Neural cell (in vitro differentiated cells): ENCODE results near the gene TRABD2B. TPM values are rescaled to one million over a fixed set of nuclear protein-coding genes. Genes with fewer than 3 reads are reported as not detected.

ENCODE experiments used
- H2AFZ ChIP-seq: fragments of 200-600, 300-800 bp; sonication (generic), shearing (Covaris generic); 2 replicates; pipeline ENCODE4 v1.6.0; 2014; ENCODE audit warnings: low read depth, mild to moderate bottlenecking, antibody characterized with exemption, low read length, moderate library complexity
- H3F3A ChIP-seq: fragments of 200-600 bp; shearing (Covaris generic); 2 replicates; pipeline ENCODE4 v1.6.1; 2016; ENCODE audit warnings: mild to moderate bottlenecking, moderate library complexity, mixed read lengths, antibody characterized with exemption, low read length; ENCODE audit not compliant: insufficient read depth, poor library complexity, severe bottlenecking
- H3K27ac ChIP-seq: fragments of 200-600, 300-800 bp; sonication (generic), shearing (Covaris generic); 2 replicates; pipeline ENCODE4 v1.5.1; 2014; ENCODE audit warnings: mild to moderate bottlenecking, low read length, moderate library complexity
- H3K27me3 ChIP-seq: fragments of 300-800, 200-600 bp; sonication (generic), shearing (Covaris generic); 2 replicates; pipeline ENCODE4 v1.6.0; 2014; ENCODE audit warnings: mild to moderate bottlenecking, low read depth, low read length, moderate library complexity; ENCODE audit not compliant: insufficient read depth
- H3K36me3 ChIP-seq: fragments of 300-800, 200-600 bp; sonication (generic), shearing (Covaris generic); 2 replicates; pipeline ENCODE4 v1.5.1; 2014; ENCODE audit warnings: mild to moderate bottlenecking, antibody characterized with exemption, low read length, moderate library complexity; ENCODE audit not compliant: insufficient read depth
- H3K4me2 ChIP-seq: fragments of 300-800, 200-600 bp; sonication (generic), shearing (Covaris generic); 2 replicates; pipeline ENCODE4 v1.6.0; 2014; ENCODE audit warnings: mild to moderate bottlenecking, low read length
- H3K4me3 ChIP-seq: fragments of 300-800, 200-600 bp; sonication (generic), shearing (Covaris generic); 2 replicates; pipeline ENCODE4 v1.5.1; 2014; ENCODE audit warnings: mild to moderate bottlenecking, low read length, moderate library complexity
- H3K79me2 ChIP-seq: fragments of 200-600 bp; shearing (Covaris generic); replicated peaks from 2 replicates; pipeline ENCODE4 v1.6.0; 2014; ENCODE audit warnings: mild to moderate bottlenecking, low read length, moderate library complexity; ENCODE audit not compliant: insufficient read depth
- H3K9ac ChIP-seq: fragments of 300-800, 200-600 bp; sonication (generic), shearing (Covaris generic); 2 replicates; pipeline ENCODE4 v1.6.1; 2016; ENCODE audit warnings: mild to moderate bottlenecking, low read length, mixed read lengths
- H3K9me2 ChIP-seq: fragments of 200-600 bp; shearing (Covaris generic); 2 replicates; pipeline ENCODE4 v1.6.1; 2016; ENCODE audit warnings: mild to moderate bottlenecking, low read length, mixed read lengths; ENCODE audit not compliant: insufficient read depth
- H3K9me3 ChIP-seq: fragments of 200-600, 300-800 bp; sonication (generic), shearing (Covaris generic); 2 replicates; pipeline ENCODE4 v1.6.1; 2016; ENCODE audit warnings: mild to moderate bottlenecking, mixed run types, low read length, moderate library complexity, mixed read lengths
- H4K20me1 ChIP-seq: fragments of 200-600 bp; shearing (Covaris generic); 2 replicates; pipeline ENCODE4 v1.6.1; 2016; ENCODE audit warnings: mild to moderate bottlenecking, mixed run types; ENCODE audit not compliant: insufficient read depth
- EP300 ChIP-seq: fragments of 450-650 bp; conservative IDR thresholded peaks from 2 replicates; pipeline ENCODE4 v1.6.1; 2014; ENCODE audit warnings: antibody characterized with exemption, mild to moderate bottlenecking, moderate library complexity; ENCODE audit not compliant: poor library complexity, severe bottlenecking
- EZH2 ChIP-seq: fragments of 200-600, 300-800 bp; shearing (Covaris generic), sonication (generic); IDR thresholded peaks from 2 replicates; pipeline ENCODE4 v1.6.1; 2014; ENCODE audit warnings: antibody characterized with exemption, low read length, borderline replicate concordance, mild to moderate bottlenecking; ENCODE audit not compliant: insufficient read depth, poor library complexity, severe bottlenecking
- MXI1 ChIP-seq: fragments of 450-650 bp; conservative IDR thresholded peaks from 2 replicates; pipeline ENCODE4 v1.6.1; 2014; ENCODE audit warnings: antibody characterized with exemption, mild to moderate bottlenecking; ENCODE audit not compliant: poor library complexity, severe bottlenecking
- POLR2AphosphoS5 ChIP-seq: IDR thresholded peaks from 2 replicates; pipeline ENCODE4 v1.6.1; 2012
- RAD21 ChIP-seq: fragments of 450-650 bp; conservative IDR thresholded peaks from 2 replicates; pipeline ENCODE4 v1.6.1; 2014; ENCODE audit warnings: antibody characterized with exemption, mild to moderate bottlenecking, moderate library complexity
- REST ChIP-seq: IDR thresholded peaks from 2 replicates; pipeline ENCODE4 v1.6.1; 2012; ENCODE audit warnings: borderline replicate concordance
- SMC3 ChIP-seq: fragments of 450-650 bp; conservative IDR thresholded peaks from 2 replicates; pipeline ENCODE4 v1.6.1; 2014; ENCODE audit warnings: antibody characterized with exemption, mild to moderate bottlenecking, moderate library complexity; ENCODE audit not compliant: poor library complexity
- TAF1 ChIP-seq: IDR thresholded peaks from 2 replicates; pipeline ENCODE4 v1.6.1; 2012; ENCODE audit warnings: low read depth
- polyA plus RNA-seq: library from polyadenylated mRNA; depleted of rRNA; stranded (reverse); fragments of >200 nt; gene quantifications from 2 replicates; pipeline ENCODE4 v1.2.3, GENCODE V29; 2014
- TF ChIP-seq, protein P1 (sequence below): fragments of 450-650 bp; IDR thresholded peaks from 2 replicates; pipeline ENCODE4 v1.5.1; 2014; ENCODE audit warnings: antibody characterized with exemption, mild to moderate bottlenecking, moderate library complexity; ENCODE audit not compliant: poor library complexity, severe bottlenecking

TRABD2B gene
- polyA plus RNA-seq, 1 donor from 2014 or later: 0.02 TPM

- Histone ChIP-seq H3K9me2 (no peaks in the 10 kb centered on the region), H3K4me2 (no peak overlapping the region), H3K9ac (no peak overlapping the region), H2AFZ (no peak overlapping the region), H3K36me3 (no peaks in the 10 kb centered on the region), H3K9me3 (no peaks in the 10 kb centered on the region), H3F3A (no peaks in the 10 kb centered on the region), H4K20me1 (no peaks in the 10 kb centered on the region), H3K79me2 (no peaks in the 10 kb centered on the region), H3K27me3 (no peaks in the 10 kb centered on the region), H3K4me3 (no peak overlapping the region), H3K27ac (no peak overlapping the region)
- TF ChIP-seq MXI1: no peak
- no peak for TF ChIP-seq EP300
- no peak for TF ChIP-seq EZH2
- TF ChIP-seq SMC3: no peak
- TF ChIP-seq, protein P1, sequence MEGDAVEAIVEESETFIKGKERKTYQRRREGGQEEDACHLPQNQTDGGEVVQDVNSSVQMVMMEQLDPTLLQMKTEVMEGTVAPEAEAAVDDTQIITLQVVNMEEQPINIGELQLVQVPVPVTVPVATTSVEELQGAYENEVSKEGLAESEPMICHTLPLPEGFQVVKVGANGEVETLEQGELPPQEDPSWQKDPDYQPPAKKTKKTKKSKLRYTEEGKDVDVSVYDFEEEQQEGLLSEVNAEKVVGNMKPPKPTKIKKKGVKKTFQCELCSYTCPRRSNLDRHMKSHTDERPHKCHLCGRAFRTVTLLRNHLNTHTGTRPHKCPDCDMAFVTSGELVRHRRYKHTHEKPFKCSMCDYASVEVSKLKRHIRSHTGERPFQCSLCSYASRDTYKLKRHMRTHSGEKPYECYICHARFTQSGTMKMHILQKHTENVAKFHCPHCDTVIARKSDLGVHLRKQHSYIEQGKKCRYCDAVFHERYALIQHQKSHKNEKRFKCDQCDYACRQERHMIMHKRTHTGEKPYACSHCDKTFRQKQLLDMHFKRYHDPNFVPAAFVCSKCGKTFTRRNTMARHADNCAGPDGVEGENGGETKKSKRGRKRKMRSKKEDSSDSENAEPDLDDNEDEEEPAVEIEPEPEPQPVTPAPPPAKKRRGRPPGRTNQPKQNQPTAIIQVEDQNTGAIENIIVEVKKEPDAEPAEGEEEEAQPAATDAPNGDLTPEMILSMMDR: no peak
- TF ChIP-seq POLR2AphosphoS5: no peak
- TF ChIP-seq TAF1: no peak
- TF ChIP-seq REST: no peak
- no peak for TF ChIP-seq RAD21
Measured at GRCh38 chr1:48027533-48027835, 30.3 kb upstream of the TRABD2B start.

GRCh38 chr1:48026701-48027532, 29.7 kb upstream of the TRABD2B start:
- Histone ChIP-seq H3K4me2 (no peak overlapping the region), H3K9ac (no peak overlapping the region)

More at GRCh38 chr1:48026701-48027532, 29.7 kb upstream of the TRABD2B start:
- Histone ChIP-seq H3K27me3 (no peaks in the 10 kb centered on the region), H4K20me1 (no peaks in the 10 kb centered on the region), H3K9me2 (no peaks in the 10 kb centered on the region), H3F3A (no peaks in the 10 kb centered on the region), H3K27ac (no peak overlapping the region), H3K79me2 (no peaks in the 10 kb centered on the region), H3K4me3 (no peak overlapping the region), H2AFZ (no peak overlapping the region), H3K36me3 (no peaks in the 10 kb centered on the region), H3K9me3 (no peaks in the 10 kb centered on the region)
- TF ChIP-seq, protein P1: no peak
- TF ChIP-seq MXI1 (no peak), SMC3 (no peak), REST (no peak), EP300 (no peak), POLR2AphosphoS5 (no peak), RAD21 (no peak), EZH2 (no peak), TAF1 (no peak)
